ENCODE measurements around the gene HOXB13. TPM values are rescaled to one million over a fixed set of nuclear protein-coding genes. Genes with fewer than 3 reads are reported as not detected.

HOXB13 gene
- total and polyA plus RNA-seq, 2 donors from 2014 or later, result not detected

- Histone ChIP-seq H3K27ac (ENCODE audit: low read depth in 2 of 2, low read length in 2 of 2) (no peak overlapping the region), H3K4me1 (ENCODE audit: control insufficient read depth in 2 of 3, insufficient read depth in 2 of 3, low read depth in 1 of 3, low read length in 3 of 3) (no peaks in the 10 kb centered on the region), H3K9ac (ENCODE audit: low read length in 3 of 3) (no peak overlapping the region), H3K4me3 (ENCODE audit: low read length in 3 of 3) (no peak overlapping the region), H3K36me3 (ENCODE audit: control insufficient read depth in 2 of 3, insufficient read depth in 3 of 3, low read length in 3 of 3) (no peaks in the 10 kb centered on the region), H3K9me3 (ENCODE audit: control insufficient read depth in 2 of 3, insufficient read depth in 1 of 3, low read length in 3 of 3) (no peaks in the 10 kb centered on the region), H3K27me3 (ENCODE audit: control insufficient read depth, insufficient read depth, low read length) (peaks cover 2% of the 10 kb centered on the region)
- DNase-seq (no peak), FAIRE-seq (no peak)
- no peak for TF ChIP-seq CTCF (IDR thresholded peaks at IDR 0.05; ENCODE audit: borderline replicate concordance, extremely low read depth, insufficient read depth)
- intact Hi-C loops (cut with DNase I), result no loop called here
Measured at GRCh38 chr17:48701864-48702532, 26.6 kb downstream of the HOXB13 start.

- H3K27me3 ChIP-seq (ENCODE audit: control insufficient read depth, insufficient read depth, low read length), result no peaks in the 10 kb centered on the region
- H3K36me3 ChIP-seq (ENCODE audit: control insufficient read depth in 2 of 3, insufficient read depth in 3 of 3, low read length in 3 of 3), result no peaks in the 10 kb centered on the region
- DNase-seq, result no peak
Measured at GRCh38 chr17:48693178-48693577, 35.4 kb downstream of the HOXB13 start.

GRCh38 chr17:48692049-48692448 lies 36.5 kb downstream of the HOXB13 start:
- no peaks in the 10 kb centered on the region for H3K27me3 ChIP-seq (ENCODE audit: control insufficient read depth, insufficient read depth, low read length)
- no peak overlapping the region for H3K9ac ChIP-seq (ENCODE audit: low read length in 3 of 3)
- FAIRE-seq, result no peak
- H3K4me3 ChIP-seq (ENCODE audit: low read length in 3 of 3), result no peak overlapping the region
- no peak overlapping the region for H3K27ac ChIP-seq (ENCODE audit: low read depth in 2 of 2, low read length in 2 of 2)
- intact Hi-C loops (cut with DNase I), result no loop called here
- no peaks in the 10 kb centered on the region for H3K4me1 ChIP-seq (ENCODE audit: control insufficient read depth in 2 of 3, insufficient read depth in 2 of 3, low read depth in 1 of 3, low read length in 3 of 3)
- DNase-seq, result no peak
- no peaks in the 10 kb centered on the region for H3K36me3 ChIP-seq (ENCODE audit: control insufficient read depth in 2 of 3, insufficient read depth in 3 of 3, low read length in 3 of 3)
- no peaks in the 10 kb centered on the region for H3K9me3 ChIP-seq (ENCODE audit: control insufficient read depth in 2 of 3, insufficient read depth in 1 of 3, low read length in 3 of 3)
- no peak for TF ChIP-seq CTCF (IDR thresholded peaks at IDR 0.05; ENCODE audit: borderline replicate concordance, extremely low read depth, insufficient read depth)

More at GRCh38 chr17:48693178-48693577, 35.4 kb downstream of the HOXB13 start:
- no peak overlapping the region for H3K4me3 ChIP-seq (ENCODE audit: low read length in 3 of 3)
- no peaks in the 10 kb centered on the region for H3K4me1 ChIP-seq (ENCODE audit: control insufficient read depth in 2 of 3, insufficient read depth in 2 of 3, low read depth in 1 of 3, low read length in 3 of 3)
- FAIRE-seq, result no peak
- H3K9me3 ChIP-seq (ENCODE audit: control insufficient read depth in 2 of 3, insufficient read depth in 1 of 3, low read length in 3 of 3), result no peaks in the 10 kb centered on the region
- H3K9ac ChIP-seq (ENCODE audit: low read length in 3 of 3), result no peak overlapping the region
- intact Hi-C loops (cut with DNase I), result no loop called here
- no peak overlapping the region for H3K27ac ChIP-seq (ENCODE audit: low read depth in 2 of 2, low read length in 2 of 2)
- TF ChIP-seq CTCF (IDR thresholded peaks at IDR 0.05; ENCODE audit: borderline replicate concordance, extremely low read depth, insufficient read depth), result no peak

GRCh38 chr17:48690655-48691054 lies 37.9 kb downstream of the HOXB13 start:
- no peak for TF ChIP-seq CTCF (IDR thresholded peaks at IDR 0.05; ENCODE audit: borderline replicate concordance, extremely low read depth, insufficient read depth)
- Histone ChIP-seq H3K9ac (ENCODE audit: low read length in 3 of 3) (no peak overlapping the region), H3K4me3 (ENCODE audit: low read length in 3 of 3) (no peak overlapping the region), H3K9me3 (ENCODE audit: control insufficient read depth in 2 of 3, insufficient read depth in 1 of 3, low read length in 3 of 3) (no peaks in the 10 kb centered on the region), H3K36me3 (ENCODE audit: control insufficient read depth in 2 of 3, insufficient read depth in 3 of 3, low read length in 3 of 3) (no peaks in the 10 kb centered on the region), H3K4me1 (ENCODE audit: control insufficient read depth in 2 of 3, insufficient read depth in 2 of 3, low read depth in 1 of 3, low read length in 3 of 3) (no peaks in the 10 kb centered on the region), H3K27ac (ENCODE audit: low read depth in 2 of 2, low read length in 2 of 2) (no peak overlapping the region), H3K27me3 (ENCODE audit: control insufficient read depth, insufficient read depth, low read length) (no peaks in the 10 kb centered on the region)
- intact Hi-C loops (cut with DNase I), result no loop called here
- no peak for FAIRE-seq
- DNase-seq, result no peak
